ENCODE data around the gene EIPR1. TPM values are rescaled to one million over a fixed set of nuclear protein-coding genes. Genes with fewer than 3 reads are reported as not detected.

Gene EIPR1
- total RNA-seq, 1 donor from 2014 or later = 35.9 TPM

GRCh38 chr2:3405307-3405706 lies 27.7 kb upstream of the EIPR1 start:
- Mint-ChIP-seq H3K36me3 (ENCODE audit: low read depth, unreplicated experiment) (peaks cover 19% of the 10 kb centered on the region), H3K27me3 (ENCODE audit: unreplicated experiment) (peaks cover 5% of the 10 kb centered on the region), H3K4me1 (ENCODE audit: unreplicated experiment) (peaks cover 15% of the 10 kb centered on the region), H3K4me3 (ENCODE audit: unreplicated experiment) (no peak overlapping the region), H3K27ac (ENCODE audit: unreplicated experiment) (no peak overlapping the region), H3K9me3 (ENCODE audit: unreplicated experiment) (no peaks in the 10 kb centered on the region)
- no peak for DNase-seq (ENCODE audit: low spot score)
- TF ChIP-seq, protein P1, sequence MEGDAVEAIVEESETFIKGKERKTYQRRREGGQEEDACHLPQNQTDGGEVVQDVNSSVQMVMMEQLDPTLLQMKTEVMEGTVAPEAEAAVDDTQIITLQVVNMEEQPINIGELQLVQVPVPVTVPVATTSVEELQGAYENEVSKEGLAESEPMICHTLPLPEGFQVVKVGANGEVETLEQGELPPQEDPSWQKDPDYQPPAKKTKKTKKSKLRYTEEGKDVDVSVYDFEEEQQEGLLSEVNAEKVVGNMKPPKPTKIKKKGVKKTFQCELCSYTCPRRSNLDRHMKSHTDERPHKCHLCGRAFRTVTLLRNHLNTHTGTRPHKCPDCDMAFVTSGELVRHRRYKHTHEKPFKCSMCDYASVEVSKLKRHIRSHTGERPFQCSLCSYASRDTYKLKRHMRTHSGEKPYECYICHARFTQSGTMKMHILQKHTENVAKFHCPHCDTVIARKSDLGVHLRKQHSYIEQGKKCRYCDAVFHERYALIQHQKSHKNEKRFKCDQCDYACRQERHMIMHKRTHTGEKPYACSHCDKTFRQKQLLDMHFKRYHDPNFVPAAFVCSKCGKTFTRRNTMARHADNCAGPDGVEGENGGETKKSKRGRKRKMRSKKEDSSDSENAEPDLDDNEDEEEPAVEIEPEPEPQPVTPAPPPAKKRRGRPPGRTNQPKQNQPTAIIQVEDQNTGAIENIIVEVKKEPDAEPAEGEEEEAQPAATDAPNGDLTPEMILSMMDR (IDR thresholded peaks at IDR 0.05; ENCODE audit: unreplicated experiment) = no peak

DNA sequence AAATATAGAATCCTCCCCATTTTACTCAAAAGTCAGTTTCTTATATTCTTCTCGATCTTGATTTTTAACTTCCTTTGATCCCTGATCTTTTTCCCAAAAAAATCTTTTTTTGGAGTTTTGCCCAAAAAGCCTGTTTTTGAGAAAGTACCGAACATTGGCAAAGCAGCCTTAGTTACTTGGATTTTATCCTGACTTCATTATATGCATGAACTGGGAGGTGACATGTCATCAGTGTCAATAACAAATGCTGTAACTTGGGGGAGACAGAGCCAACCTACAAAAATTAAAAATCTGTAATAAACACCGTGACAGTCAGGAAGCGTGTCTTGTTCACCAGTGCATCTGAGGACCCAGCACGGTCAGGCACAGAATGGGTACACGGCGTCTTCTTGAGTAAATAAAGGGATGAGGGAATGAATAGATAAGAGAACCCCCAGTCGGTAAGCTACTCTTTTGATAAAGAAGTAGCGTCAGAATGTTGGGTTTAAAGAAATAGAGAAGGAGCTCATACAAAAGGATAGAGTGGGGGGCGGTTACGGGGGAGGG lies 26.8 kb upstream of the EIPR1 start:
- no peak for DNase-seq (ENCODE audit: low spot score)
- Mint-ChIP-seq H3K27ac (ENCODE audit: unreplicated experiment) (no peak overlapping the region), H3K36me3 (ENCODE audit: low read depth, unreplicated experiment) (peaks cover 19% of the 10 kb centered on the region), H3K4me3 (ENCODE audit: unreplicated experiment) (no peak overlapping the region), H3K27me3 (ENCODE audit: unreplicated experiment) (peaks cover 5% of the 10 kb centered on the region), H3K9me3 (ENCODE audit: unreplicated experiment) (no peaks in the 10 kb centered on the region), H3K4me1 (ENCODE audit: unreplicated experiment) (peaks cover 17% of the 10 kb centered on the region)
- TF ChIP-seq, protein P1 (IDR thresholded peaks at IDR 0.05; ENCODE audit: unreplicated experiment) = no peak

- peaks cover 5% of the 10 kb centered on the region for H3K27me3 Mint-ChIP-seq (ENCODE audit: unreplicated experiment)
- H3K4me1 Mint-ChIP-seq (ENCODE audit: unreplicated experiment) = peaks cover 20% of the 10 kb centered on the region
- no peak for DNase-seq (ENCODE audit: low spot score)
- H3K9me3 Mint-ChIP-seq (ENCODE audit: unreplicated experiment) = no peaks in the 10 kb centered on the region
- H3K4me3 Mint-ChIP-seq (ENCODE audit: unreplicated experiment) = no peak overlapping the region
- H3K27ac Mint-ChIP-seq (ENCODE audit: unreplicated experiment) = no peak overlapping the region
- TF ChIP-seq, protein P1 (IDR thresholded peaks at IDR 0.05; ENCODE audit: unreplicated experiment) = no peak
- H3K36me3 Mint-ChIP-seq (ENCODE audit: low read depth, unreplicated experiment) = peaks cover 19% of the 10 kb centered on the region
Measured at GRCh38 chr2:3403587-3404334, 26.1 kb upstream of the EIPR1 start.

- H3K4me1 Mint-ChIP-seq (ENCODE audit: unreplicated experiment) = peaks cover 10% of the 10 kb centered on the region
- no peak for DNase-seq (ENCODE audit: low spot score)
- no peak overlapping the region for H3K27ac Mint-ChIP-seq (ENCODE audit: unreplicated experiment)
- H3K36me3 Mint-ChIP-seq (ENCODE audit: low read depth, unreplicated experiment) = peaks cover 38% of the 10 kb centered on the region
- peaks cover 6% of the 10 kb centered on the region for H3K27me3 Mint-ChIP-seq (ENCODE audit: unreplicated experiment)
- TF ChIP-seq, protein P1 (IDR thresholded peaks at IDR 0.05; ENCODE audit: unreplicated experiment) = no peak
- H3K9me3 Mint-ChIP-seq (ENCODE audit: unreplicated experiment) = peaks cover 7% of the 10 kb centered on the region
- H3K4me3 Mint-ChIP-seq (ENCODE audit: unreplicated experiment) = no peak overlapping the region
Measured at GRCh38 chr2:3399829-3400228, 22.2 kb upstream of the EIPR1 start.

GRCh38 chr2:3399381-3399780 lies 21.8 kb upstream of the EIPR1 start:
- peaks cover 6% of the 10 kb centered on the region for H3K27me3 Mint-ChIP-seq (ENCODE audit: unreplicated experiment)
- TF ChIP-seq, protein P1 (IDR thresholded peaks at IDR 0.05; ENCODE audit: unreplicated experiment) = no peak
- peaks cover 10% of the 10 kb centered on the region for H3K4me1 Mint-ChIP-seq (ENCODE audit: unreplicated experiment)
- H3K4me3 Mint-ChIP-seq (ENCODE audit: unreplicated experiment) = no peak overlapping the region
- no peak overlapping the region for H3K27ac Mint-ChIP-seq (ENCODE audit: unreplicated experiment)
- no peak for DNase-seq (ENCODE audit: low spot score)
- H3K36me3 Mint-ChIP-seq (ENCODE audit: low read depth, unreplicated experiment) = peaks cover 36% of the 10 kb centered on the region
- H3K9me3 Mint-ChIP-seq (ENCODE audit: unreplicated experiment) = peaks cover 7% of the 10 kb centered on the region

Data from endothelial cell (in vitro differentiated cells).